Measurements from ENCODE around the gene SCP2D1.

The SCP2D1 gene

DNA sequence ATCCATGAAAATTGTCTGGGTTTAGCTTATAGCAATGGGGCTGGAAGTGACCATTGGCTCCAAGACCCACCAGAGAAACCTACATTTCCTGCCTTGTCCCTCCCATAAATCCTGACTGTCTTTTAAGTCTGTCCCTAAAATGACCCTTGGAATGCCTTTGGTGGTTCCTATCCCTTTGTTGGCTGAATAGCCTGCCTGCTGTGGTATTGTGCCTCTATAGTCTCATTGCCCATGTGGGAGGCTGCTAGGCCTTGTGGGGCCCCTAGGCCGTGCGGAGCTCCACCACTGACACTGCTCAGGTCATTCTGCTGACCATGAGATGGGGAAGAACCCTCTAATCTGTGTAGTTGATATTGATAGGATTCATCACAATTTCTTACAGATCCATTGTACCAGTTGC is 43.3 kb downstream of the SCP2D1 start:
- no peaks in the 10 kb centered on the region for H3K36me3 ChIP-seq (ENCODE audit: control insufficient read depth, insufficient read depth, low read length)
- H3K4me3 ChIP-seq (replicated peaks; ENCODE audit: low read depth, low read length), result no peak overlapping the region
- DNase-seq (ENCODE audit: extremely low read depth, insufficient read length), result no peak
- H3K27me3 ChIP-seq (replicated peaks; ENCODE audit: control insufficient read depth, insufficient read depth, low read length), result no peaks in the 10 kb centered on the region
- TF ChIP-seq, protein P1, sequence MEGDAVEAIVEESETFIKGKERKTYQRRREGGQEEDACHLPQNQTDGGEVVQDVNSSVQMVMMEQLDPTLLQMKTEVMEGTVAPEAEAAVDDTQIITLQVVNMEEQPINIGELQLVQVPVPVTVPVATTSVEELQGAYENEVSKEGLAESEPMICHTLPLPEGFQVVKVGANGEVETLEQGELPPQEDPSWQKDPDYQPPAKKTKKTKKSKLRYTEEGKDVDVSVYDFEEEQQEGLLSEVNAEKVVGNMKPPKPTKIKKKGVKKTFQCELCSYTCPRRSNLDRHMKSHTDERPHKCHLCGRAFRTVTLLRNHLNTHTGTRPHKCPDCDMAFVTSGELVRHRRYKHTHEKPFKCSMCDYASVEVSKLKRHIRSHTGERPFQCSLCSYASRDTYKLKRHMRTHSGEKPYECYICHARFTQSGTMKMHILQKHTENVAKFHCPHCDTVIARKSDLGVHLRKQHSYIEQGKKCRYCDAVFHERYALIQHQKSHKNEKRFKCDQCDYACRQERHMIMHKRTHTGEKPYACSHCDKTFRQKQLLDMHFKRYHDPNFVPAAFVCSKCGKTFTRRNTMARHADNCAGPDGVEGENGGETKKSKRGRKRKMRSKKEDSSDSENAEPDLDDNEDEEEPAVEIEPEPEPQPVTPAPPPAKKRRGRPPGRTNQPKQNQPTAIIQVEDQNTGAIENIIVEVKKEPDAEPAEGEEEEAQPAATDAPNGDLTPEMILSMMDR (IDR thresholded peaks at IDR 0.05; ENCODE audit: insufficient read depth, low read length, poor library complexity, severe bottlenecking), result no peak

DNA sequence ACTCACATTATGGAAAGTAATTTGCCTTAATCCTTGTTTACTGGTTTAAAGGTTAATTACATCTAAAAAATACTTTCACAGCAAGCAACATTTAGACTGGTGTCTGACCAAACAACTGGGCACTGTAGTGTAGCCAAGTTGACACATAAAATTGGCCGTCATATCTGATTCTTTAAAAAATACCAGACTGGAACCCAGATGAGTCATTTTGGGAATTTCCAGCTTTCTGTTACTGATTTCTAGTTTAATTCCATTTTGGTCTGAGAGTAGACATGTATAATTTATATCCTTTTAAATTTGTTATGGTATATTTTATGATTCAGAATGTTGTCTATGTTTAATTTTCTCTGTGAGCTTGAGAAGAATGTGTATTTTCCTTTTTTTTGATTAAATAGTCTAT is 44.1 kb downstream of the SCP2D1 start:
- TF ChIP-seq, protein P1 (IDR thresholded peaks at IDR 0.05; ENCODE audit: insufficient read depth, low read length, poor library complexity, severe bottlenecking), result no peak
- H3K4me3 ChIP-seq (replicated peaks; ENCODE audit: low read depth, low read length), result no peak overlapping the region
- H3K27me3 ChIP-seq (replicated peaks; ENCODE audit: control insufficient read depth, insufficient read depth, low read length), result no peaks in the 10 kb centered on the region
- no peak for DNase-seq (ENCODE audit: extremely low read depth, insufficient read length)
- no peaks in the 10 kb centered on the region for H3K36me3 ChIP-seq (ENCODE audit: control insufficient read depth, insufficient read depth, low read length)

DNA sequence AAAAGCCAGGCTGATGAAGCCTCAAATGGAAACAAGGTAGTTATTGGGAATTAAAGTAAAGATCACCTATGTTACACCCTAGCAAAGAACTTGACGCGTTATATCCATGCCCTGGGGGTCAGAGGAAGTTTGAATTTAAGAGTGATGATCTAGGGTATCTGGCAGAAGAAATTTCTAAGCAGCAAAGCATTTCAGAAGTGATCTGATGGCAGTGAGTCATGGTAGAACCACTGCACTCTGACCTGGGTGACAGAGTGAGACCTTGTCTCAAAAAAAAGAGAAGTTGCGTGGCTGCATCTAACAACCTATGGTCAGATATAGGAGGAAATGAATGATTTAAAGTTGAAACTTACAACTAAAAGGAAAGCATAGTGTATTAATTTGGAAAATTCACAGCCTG is 45.2 kb downstream of the SCP2D1 start:
- no peaks in the 10 kb centered on the region for H3K36me3 ChIP-seq (ENCODE audit: control insufficient read depth, insufficient read depth, low read length)
- TF ChIP-seq, protein P1 (IDR thresholded peaks at IDR 0.05; ENCODE audit: insufficient read depth, low read length, poor library complexity, severe bottlenecking), result no peak
- no peaks in the 10 kb centered on the region for H3K27me3 ChIP-seq (replicated peaks; ENCODE audit: control insufficient read depth, insufficient read depth, low read length)
- DNase-seq (ENCODE audit: extremely low read depth, insufficient read length), result no peak
- no peak overlapping the region for H3K4me3 ChIP-seq (replicated peaks; ENCODE audit: low read depth, low read length)
